Right atrium auricular region (tissue), 2 donors: ENCODE measurements around the gene RNU2-1. TPM values are rescaled to one million over a fixed set of nuclear protein-coding genes. Genes with fewer than 3 reads are reported as not detected.
"Not testable (repeated sequence)": the region's sequence is repeated elsewhere in the genome, so short reads cannot be mapped to it uniquely, and the experiment has no call there.

ENCODE experiments used
- DNase-seq: peaks from one replicate; pipeline ENCODE4 v3.0.0-alpha.2; 2019; ENCODE audit warnings: low spot score
- H3K27ac ChIP-seq, 2 donors: fragments of 200-600 bp; sonication (generic); 1 replicate in 1 of 2; 2 replicates in 1 of 2; pipeline ENCODE4 v1.5.1; 2016 to 2019
- H3K27me3 ChIP-seq, 2 donors: fragments of 200-600 bp; sonication (generic); one replicate each; pipeline versions ENCODE4 v1.5.1 to v1.6.0; 2017 to 2019
- H3K36me3 ChIP-seq: fragments of 200-600 bp; sonication (generic); one replicate; pipeline ENCODE4 v1.5.1; 2016
- H3K4me1 ChIP-seq, 2 donors: fragments of 200-600 bp; sonication (generic); one replicate each; pipeline versions ENCODE4 v1.5.1 to v1.6.0; 2017 to 2019
- H3K4me3 ChIP-seq, 2 donors: fragments of 200-600 bp; sonication (generic); 1 replicate in 1 of 2; 2 replicates in 1 of 2; pipeline ENCODE4 v1.5.1; 2017 to 2019; ENCODE audit warnings: mild to moderate bottlenecking in 1 of 2, moderate library complexity in 1 of 2
- H3K9me3 ChIP-seq, 2 donors: fragments of 200-600 bp; sonication (generic); one replicate each; pipeline ENCODE4 v1.5.1; 2019
- total RNA-seq, 2 donors: library from RNA; depleted of rRNA; stranded (reverse); fragments of >200 nt; gene quantifications; one replicate each; pipeline ENCODE4 v1.1.0, GENCODE V29; 2016
- TF ChIP-seq, protein P1 (sequence below), 2 donors: fragments of 200-600 bp; sonication (generic); IDR thresholded peaks; one replicate each; pipeline ENCODE4 v1.5.1; 2019; ENCODE audit warnings: antibody characterized with exemption in 2 of 2

Gene RNU2-1
- total RNA-seq, 2 donors from 2014 or later, result not detected

DNA sequence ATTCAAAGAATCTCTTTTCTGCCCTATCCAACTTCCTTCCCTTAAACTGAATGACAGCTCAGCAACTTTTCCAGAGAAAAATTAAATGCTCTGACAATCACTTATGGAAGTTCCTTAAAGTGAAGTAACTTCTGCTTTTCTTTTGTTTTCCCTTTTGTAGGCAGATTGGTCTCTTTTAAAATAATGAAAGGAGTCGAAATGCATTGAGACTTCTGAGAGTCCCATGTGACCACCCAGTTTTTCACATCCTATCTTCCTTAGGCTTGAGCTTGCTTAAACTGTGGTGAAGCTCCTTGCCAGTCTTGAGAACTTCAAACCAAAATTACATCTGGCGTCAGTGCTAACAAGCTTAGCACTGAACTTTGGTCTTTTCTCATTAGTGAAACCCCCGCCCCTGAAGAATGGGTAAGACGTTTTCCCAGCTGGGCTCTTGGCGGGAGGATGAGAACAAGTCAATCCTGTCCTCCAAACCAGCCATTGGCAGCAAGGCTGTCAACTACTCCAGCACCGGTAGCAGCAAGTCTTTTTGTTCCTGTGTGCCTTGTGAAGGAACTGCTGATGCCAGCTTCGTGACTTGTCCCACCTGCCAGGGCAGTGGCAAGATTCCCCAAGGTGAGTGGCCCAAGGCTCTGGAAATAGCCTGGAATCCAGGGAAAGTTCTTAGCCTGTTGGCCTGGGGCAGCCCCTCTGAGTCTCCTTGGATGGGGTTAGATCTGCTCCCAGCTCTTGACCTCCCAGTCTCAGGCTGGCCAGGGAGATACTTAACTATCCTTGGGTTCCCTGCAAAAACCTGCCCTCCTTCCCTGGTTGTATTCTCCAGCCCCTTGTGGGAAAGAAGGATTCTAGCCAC lies 20.9 kb downstream of the RNU2-1 start:
- Histone ChIP-seq H3K27ac (peak overlapping the region in 1 of 2 donors; percentile 81), H3K4me3 (peak overlapping the region; percentile 54 to 61), H3K9me3 (no peaks in the 10 kb centered on the region), H3K27me3 (no peaks in the 10 kb centered on the region), H3K4me1 (peaks cover 0 to 23% of the 10 kb centered on the region in 2 donors), H3K36me3 (peaks cover 28% of the 10 kb centered on the region)
- no peak for DNase-seq
- TF ChIP-seq, protein P1, sequence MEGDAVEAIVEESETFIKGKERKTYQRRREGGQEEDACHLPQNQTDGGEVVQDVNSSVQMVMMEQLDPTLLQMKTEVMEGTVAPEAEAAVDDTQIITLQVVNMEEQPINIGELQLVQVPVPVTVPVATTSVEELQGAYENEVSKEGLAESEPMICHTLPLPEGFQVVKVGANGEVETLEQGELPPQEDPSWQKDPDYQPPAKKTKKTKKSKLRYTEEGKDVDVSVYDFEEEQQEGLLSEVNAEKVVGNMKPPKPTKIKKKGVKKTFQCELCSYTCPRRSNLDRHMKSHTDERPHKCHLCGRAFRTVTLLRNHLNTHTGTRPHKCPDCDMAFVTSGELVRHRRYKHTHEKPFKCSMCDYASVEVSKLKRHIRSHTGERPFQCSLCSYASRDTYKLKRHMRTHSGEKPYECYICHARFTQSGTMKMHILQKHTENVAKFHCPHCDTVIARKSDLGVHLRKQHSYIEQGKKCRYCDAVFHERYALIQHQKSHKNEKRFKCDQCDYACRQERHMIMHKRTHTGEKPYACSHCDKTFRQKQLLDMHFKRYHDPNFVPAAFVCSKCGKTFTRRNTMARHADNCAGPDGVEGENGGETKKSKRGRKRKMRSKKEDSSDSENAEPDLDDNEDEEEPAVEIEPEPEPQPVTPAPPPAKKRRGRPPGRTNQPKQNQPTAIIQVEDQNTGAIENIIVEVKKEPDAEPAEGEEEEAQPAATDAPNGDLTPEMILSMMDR (IDR thresholded peaks at IDR 0.05), result no peak

DNA sequence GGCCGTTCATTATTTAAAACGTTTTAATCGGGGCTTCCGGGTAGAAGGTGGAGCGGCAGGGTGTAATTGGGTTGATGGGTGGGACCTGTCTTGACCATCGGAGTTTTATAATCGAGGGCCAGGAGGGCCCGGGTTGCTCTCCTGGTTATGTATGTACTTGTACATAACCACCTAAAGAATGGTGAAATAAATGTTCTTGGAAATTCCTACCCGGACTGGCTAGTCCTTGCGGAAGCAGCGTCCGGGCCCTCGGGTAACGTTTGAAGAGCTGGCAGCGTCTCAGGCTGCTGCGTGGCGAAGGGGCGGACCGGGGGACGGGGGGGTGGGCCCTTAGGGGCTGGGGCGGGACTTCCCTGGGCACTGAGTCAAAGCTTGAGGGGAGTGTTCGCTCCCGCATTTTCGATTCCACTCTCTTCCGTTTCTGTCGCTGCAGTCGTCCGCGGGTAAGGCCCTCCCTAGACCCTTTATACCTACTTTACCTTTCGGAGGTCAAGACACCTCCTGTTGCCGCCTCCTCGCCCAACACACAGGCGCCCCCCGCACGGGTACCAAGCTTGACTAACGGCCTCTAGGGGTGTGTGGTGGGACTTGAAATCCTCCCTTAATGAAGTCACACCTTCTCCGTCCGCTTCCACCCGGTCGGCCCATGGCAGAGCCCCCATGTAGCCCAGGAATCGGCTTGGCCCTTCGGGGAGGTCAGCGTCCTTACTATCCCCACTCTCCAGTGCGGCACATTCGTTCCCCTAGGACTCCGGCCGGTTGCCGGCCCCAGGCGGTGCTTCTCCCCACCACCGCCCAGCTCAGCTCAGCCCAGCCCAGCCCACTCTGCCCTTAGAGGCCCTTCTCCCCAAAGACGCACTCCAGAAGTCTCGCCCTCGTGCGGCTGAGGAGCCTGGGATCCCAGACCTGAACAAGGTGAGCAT lies 22.0 kb downstream of the RNU2-1 start, which contains the start of gene TMEM106A:
TSS of gene TMEM106A (plus strand) at position 396 of the 923 bp plus-strand sequence. CDS start 1,167 bp downstream, outside the sequence.
- peak; percentile 81 for DNase-seq

DNA sequence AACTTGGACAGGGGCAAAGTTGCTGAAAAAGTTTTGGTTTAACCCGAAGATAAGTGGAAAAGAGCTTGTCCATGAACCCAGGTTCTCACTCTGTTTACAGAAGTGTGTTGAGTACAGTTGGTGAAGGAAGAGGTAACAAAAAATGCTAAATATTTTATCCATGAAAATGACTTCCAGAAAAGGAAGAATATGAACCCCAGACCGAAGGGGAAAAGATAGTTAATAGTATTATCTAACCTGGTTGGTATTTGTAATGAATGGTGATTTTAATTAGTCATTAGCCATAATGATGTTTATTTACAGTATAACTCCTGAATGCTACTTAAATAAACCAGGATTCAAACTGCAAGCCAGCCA lies 22.7 kb downstream of the RNU2-1 start:
- Histone ChIP-seq H3K27me3 (no peaks in the 10 kb centered on the region), H3K36me3 (peaks cover 44% of the 10 kb centered on the region), H3K9me3 (no peaks in the 10 kb centered on the region), H3K4me3 (peak overlapping the region; percentile 54 to 61), H3K27ac (peak overlapping the region; percentile 80 to 81), H3K4me1 (peaks cover 0 to 23% of the 10 kb centered on the region in 2 donors)
- no peak for DNase-seq
- TF ChIP-seq, protein P1 (IDR thresholded peaks at IDR 0.05), result no peak

More for the DNA sequence above, 22.0 kb downstream of the RNU2-1 start, which contains the start of gene TMEM106A:
- Histone ChIP-seq H3K27ac (peak within 1 kb of the TSS; percentile 80 to 81), H3K4me1 (peaks cover 0 to 23% of the 10 kb centered on the region in 2 donors), H3K9me3 (no peaks in the 10 kb centered on the region), H3K36me3 (peaks cover 39% of the 10 kb centered on the region), H3K4me3 (peak within 1 kb of the TSS; percentile 54 to 61), H3K27me3 (no peaks in the 10 kb centered on the region)
- TF ChIP-seq, protein P1 (IDR thresholded peaks at IDR 0.05), result peak in 1 of 2 donors; percentile 47

DNA sequence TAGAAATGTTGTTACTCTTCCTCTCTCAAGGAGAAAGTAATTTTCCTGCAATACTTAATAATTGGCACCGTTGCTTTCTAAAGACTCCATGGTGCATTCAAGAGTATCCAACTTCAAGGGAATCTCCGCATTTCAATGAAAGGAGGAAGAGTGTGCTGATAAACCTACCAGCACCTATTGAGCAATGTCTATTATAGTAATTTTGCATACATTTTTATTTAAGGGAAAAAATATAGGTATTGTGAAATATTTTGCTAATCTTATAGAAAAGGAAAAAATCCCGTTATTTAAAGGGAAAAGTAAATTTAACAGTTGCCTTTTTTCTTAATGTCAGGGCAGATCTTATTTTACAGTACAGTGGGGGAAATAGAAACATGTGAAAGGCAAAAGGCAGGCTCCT lies 23.2 kb downstream of the RNU2-1 start:
- TF ChIP-seq, protein P1 (IDR thresholded peaks at IDR 0.05), result no peak
- H3K36me3 ChIP-seq, result peaks cover 42% of the 10 kb centered on the region

DNA sequence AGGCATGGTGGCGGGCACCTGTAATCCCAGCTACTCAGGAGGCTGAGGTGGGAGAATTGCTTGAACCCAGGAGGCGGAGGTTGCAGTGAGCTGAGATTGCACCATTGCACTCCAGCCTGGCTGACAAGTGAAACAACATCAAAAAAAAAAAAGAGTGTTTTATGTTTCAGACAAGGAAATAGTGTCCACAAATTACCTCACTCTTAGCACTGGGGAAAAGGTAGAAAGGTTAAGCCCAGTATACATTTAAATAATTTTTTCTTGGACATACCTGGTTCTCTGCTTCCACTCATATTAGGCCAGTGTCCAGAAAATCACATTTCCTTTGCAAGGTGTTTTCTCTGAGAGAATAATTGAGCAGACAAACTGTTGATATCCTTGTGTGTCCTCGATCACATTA lies 30.8 kb downstream of the RNU2-1 start:
- not testable (repeated sequence) for H3K27ac ChIP-seq, H3K4me3 ChIP-seq, DNase-seq, H3K27me3 ChIP-seq, H3K9me3 ChIP-seq, H3K4me1 ChIP-seq
- H3K36me3 ChIP-seq, result peaks cover 98% of the 10 kb centered on the region

More for the DNA sequence above, 23.2 kb downstream of the RNU2-1 start:
- peak overlapping the region in 1 of 2 donors; percentile 81 for H3K27ac ChIP-seq
- H3K4me1 ChIP-seq, result peaks cover 0 to 23% of the 10 kb centered on the region in 2 donors
- no peak overlapping the region for H3K4me3 ChIP-seq
- no peaks in the 10 kb centered on the region for H3K9me3 ChIP-seq
- H3K27me3 ChIP-seq, result no peaks in the 10 kb centered on the region
- no peak for DNase-seq
